Nephron progenitor cell (in vitro differentiated cells): ENCODE measurements around the gene SSBP4.
A peak's percentile ranks its signal among the peaks of the same experiment; 100 is the strongest.
"Not testable (repeated sequence)": the region's sequence is repeated elsewhere in the genome, so short reads cannot be mapped to it uniquely, and the experiment has no call there.

Experiments
- DNase-seq: peaks from one replicate; pipeline ENCODE4 v3.0.0; 2021
- H3K27ac Mint-ChIP-seq: 2 replicates; pipeline ENCODE4 v1.8.0; 2021; ENCODE audit warnings: mild to moderate bottlenecking, moderate library complexity, mixed read lengths
- H3K27me3 Mint-ChIP-seq: 2 replicates; pipeline ENCODE4 v1.8.0; 2021; ENCODE audit warnings: mild to moderate bottlenecking, low read depth, mixed read lengths; ENCODE audit not compliant: poor library complexity
- H3K36me3 Mint-ChIP-seq: 2 replicates; pipeline ENCODE4 v1.8.0; 2021; ENCODE audit warnings: low read depth, mixed read lengths
- H3K4me1 Mint-ChIP-seq: 2 replicates; pipeline ENCODE4 v1.8.0; 2021; ENCODE audit warnings: mixed read lengths
- H3K4me3 Mint-ChIP-seq: 2 replicates; pipeline ENCODE4 v1.8.0; 2021; ENCODE audit warnings: mild to moderate bottlenecking, moderate library complexity, mixed read lengths
- H3K9me3 Mint-ChIP-seq: 2 replicates; pipeline ENCODE4 v1.8.0; 2021; ENCODE audit warnings: mild to moderate bottlenecking, moderate library complexity, mixed read lengths
- TF ChIP-seq, protein P1 (sequence below): fragments of 200-600 bp; sonication (generic); IDR thresholded peaks from 2 replicates; pipeline ENCODE4 v1.5.0; 2021; ENCODE audit warnings: antibody characterized with exemption

The SSBP4 gene

DNA sequence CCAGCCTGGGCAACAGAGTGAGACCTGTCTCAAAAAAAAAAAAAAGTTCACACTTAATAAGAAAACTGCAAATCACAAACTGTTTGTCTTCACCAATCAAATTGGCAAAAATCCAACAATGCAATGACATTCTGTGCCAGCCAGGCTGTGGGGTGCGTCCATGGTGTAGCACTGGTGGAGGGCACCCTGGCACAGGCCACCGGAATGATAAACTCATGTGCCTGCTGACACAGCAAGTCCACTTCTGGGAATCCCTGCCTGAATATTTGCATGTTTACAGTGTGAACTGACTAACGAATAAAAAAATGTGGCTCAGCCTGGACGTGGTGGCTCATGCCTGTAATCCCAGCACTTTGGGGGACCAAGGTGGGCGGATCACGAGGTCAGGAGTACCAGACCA lies 20.2 kb upstream of the SSBP4 start:
- H3K4me3 Mint-ChIP-seq = no peak overlapping the region
- peaks cover 12% of the 10 kb centered on the region for H3K27me3 Mint-ChIP-seq
- peaks cover 28% of the 10 kb centered on the region for H3K4me1 Mint-ChIP-seq
- H3K9me3 Mint-ChIP-seq = no peaks in the 10 kb centered on the region
- no peaks in the 10 kb centered on the region for H3K36me3 Mint-ChIP-seq
- no peak overlapping the region for H3K27ac Mint-ChIP-seq
- TF ChIP-seq, protein P1, sequence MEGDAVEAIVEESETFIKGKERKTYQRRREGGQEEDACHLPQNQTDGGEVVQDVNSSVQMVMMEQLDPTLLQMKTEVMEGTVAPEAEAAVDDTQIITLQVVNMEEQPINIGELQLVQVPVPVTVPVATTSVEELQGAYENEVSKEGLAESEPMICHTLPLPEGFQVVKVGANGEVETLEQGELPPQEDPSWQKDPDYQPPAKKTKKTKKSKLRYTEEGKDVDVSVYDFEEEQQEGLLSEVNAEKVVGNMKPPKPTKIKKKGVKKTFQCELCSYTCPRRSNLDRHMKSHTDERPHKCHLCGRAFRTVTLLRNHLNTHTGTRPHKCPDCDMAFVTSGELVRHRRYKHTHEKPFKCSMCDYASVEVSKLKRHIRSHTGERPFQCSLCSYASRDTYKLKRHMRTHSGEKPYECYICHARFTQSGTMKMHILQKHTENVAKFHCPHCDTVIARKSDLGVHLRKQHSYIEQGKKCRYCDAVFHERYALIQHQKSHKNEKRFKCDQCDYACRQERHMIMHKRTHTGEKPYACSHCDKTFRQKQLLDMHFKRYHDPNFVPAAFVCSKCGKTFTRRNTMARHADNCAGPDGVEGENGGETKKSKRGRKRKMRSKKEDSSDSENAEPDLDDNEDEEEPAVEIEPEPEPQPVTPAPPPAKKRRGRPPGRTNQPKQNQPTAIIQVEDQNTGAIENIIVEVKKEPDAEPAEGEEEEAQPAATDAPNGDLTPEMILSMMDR = no peak
- no peak for DNase-seq

DNA sequence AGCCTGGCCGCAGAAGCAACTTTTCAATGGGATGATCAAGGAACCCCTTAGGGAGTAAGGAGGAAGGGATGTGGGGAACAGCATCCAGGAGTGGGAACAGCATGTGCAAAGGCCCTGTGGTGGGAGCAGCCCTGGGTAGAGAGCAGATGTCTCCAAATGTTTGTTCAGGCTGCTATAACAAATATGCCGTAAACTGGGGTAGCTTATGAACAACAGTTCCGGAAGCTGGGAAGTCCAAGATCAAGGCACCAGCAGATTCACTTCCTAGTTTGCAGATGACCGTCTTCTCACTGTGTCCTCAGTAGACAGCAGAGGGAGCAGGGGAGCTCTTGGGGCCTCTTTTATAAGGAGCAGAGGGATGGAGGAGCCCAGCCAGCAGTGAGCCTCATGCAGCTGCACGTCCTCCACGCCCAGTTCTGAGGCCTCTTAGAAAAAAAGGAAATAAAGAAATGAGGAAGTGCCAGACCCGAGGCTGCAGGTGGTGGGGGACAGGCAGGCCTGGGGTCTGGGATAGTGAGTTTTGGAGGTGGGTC lies 17.6 kb upstream of the SSBP4 start:
- TF ChIP-seq, protein P1 = peak; percentile 8
- H3K9me3 Mint-ChIP-seq = no peaks in the 10 kb centered on the region
- DNase-seq = no peak
- H3K36me3 Mint-ChIP-seq = no peaks in the 10 kb centered on the region
- H3K27me3 Mint-ChIP-seq = peaks cover 12% of the 10 kb centered on the region
- H3K4me3 Mint-ChIP-seq = no peak overlapping the region
- H3K27ac Mint-ChIP-seq = no peak overlapping the region
- H3K4me1 Mint-ChIP-seq = peaks cover 28% of the 10 kb centered on the region

DNA sequence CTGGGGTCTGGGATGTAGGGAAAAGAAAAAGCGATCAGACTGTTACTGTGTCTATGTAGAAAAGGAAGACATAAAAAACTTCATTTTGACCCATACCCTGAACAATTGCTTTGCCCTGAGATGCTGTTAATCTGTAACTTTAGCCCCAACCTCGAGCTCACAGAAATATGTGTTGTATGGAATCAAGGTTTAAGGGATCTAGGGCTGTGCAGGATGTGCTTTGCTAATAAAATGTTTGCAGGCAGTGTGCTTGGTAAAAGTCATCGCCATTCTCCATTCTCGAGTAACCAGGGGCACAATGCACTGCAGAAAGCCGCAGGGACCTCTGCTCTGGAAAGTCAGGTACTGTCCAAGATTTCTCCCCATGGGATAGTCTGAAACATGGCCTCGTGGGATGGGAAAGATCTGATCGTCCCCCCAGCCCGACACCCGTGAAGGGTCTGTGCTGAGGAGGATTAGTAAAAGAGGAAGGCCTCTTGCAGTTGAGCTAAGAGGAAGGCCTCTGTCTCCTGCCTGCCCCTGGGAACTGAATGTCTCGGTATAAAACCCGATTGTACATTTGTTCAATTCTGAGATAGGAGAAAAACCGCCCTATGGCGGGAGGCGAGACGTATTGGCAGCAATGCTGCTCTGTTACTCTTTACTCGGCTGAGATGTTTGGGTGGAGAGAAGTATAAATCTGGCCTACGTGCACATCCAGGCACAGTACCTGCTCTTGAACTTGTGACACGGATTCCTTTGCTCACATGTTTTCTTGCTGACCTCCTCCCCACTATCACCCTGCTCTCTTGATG lies 16.5 kb upstream of the SSBP4 start:
- not testable (repeated sequence) for H3K36me3 Mint-ChIP-seq, H3K4me3 Mint-ChIP-seq, DNase-seq, H3K27ac Mint-ChIP-seq, H3K9me3 Mint-ChIP-seq
- peaks cover 13% of the 10 kb centered on the region for H3K27me3 Mint-ChIP-seq
- peaks cover 22% of the 10 kb centered on the region for H3K4me1 Mint-ChIP-seq

DNA sequence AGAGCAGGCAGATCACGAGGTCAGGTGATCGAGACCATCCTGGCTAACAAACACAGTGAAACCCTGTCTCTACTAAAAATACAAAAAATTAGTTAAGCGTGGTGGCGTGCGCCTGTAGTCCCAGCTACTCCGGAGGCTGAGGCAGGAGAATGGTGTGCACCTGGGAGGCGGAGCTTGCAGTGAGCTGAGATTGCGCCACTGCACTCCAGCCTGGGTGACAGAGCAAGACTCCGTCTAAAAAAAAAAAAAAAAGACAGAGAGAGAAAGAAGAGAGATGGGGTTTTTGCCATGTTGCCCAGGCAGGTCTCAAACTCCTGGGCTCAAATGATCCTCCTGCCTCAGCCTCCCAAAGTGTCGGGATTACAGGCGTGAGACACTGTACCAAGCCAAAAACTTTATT lies 13.4 kb upstream of the SSBP4 start:
- not testable (repeated sequence) for DNase-seq, H3K9me3 Mint-ChIP-seq, H3K36me3 Mint-ChIP-seq, H3K27ac Mint-ChIP-seq, H3K4me3 Mint-ChIP-seq
- peaks cover 11% of the 10 kb centered on the region for H3K27me3 Mint-ChIP-seq
- H3K4me1 Mint-ChIP-seq = peaks cover 26% of the 10 kb centered on the region

DNA sequence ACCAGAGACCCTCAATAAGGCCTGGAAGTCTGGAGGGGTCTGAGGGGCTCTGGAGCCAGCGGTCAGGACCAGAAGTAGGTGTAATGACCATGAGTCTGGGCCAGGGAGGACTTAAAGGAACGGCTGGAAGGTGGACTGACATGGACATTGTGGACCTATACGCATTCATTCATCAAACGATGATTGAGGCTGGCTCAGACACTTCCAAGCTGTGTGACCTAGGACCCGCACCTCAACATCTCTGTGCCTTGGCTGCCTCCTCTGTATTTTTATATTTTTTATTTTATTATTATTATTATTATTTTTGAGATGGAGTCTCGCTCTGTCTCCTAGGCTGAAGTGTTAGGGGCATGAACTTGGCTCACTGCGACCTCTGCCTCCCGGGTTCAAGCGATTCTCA lies 12.4 kb upstream of the SSBP4 start:
- no peaks in the 10 kb centered on the region for H3K9me3 Mint-ChIP-seq
- H3K4me1 Mint-ChIP-seq = peaks cover 23% of the 10 kb centered on the region
- H3K27me3 Mint-ChIP-seq = peaks cover 16% of the 10 kb centered on the region
- no peak overlapping the region for H3K27ac Mint-ChIP-seq
- H3K4me3 Mint-ChIP-seq = no peak overlapping the region
- no peaks in the 10 kb centered on the region for H3K36me3 Mint-ChIP-seq
- TF ChIP-seq, protein P1 = no peak
- no peak for DNase-seq

DNA sequence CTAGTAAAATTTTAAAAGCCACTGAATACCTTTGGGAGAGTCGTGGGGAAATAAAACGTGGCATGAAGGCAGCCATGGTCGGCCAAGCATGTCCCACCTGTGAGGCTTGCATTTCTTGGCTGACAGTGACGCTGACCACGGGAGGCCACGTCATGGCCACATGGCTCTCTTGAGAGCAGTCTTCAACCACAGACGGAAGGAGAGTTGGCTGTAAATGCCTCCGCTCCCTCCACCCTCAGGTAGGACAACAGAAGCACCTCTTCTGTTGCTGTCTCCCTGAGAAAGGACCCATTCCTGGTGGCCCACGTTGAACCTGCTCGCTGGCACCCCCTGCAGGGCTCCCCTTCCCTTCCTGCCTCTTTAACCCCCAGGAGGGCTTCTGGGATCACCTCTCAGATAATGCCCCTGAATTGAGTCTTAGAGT lies 11.1 kb upstream of the SSBP4 start:
- no peak overlapping the region for H3K4me3 Mint-ChIP-seq
- no peaks in the 10 kb centered on the region for H3K36me3 Mint-ChIP-seq
- H3K4me1 Mint-ChIP-seq = peaks cover 9% of the 10 kb centered on the region
- no peaks in the 10 kb centered on the region for H3K9me3 Mint-ChIP-seq
- peaks cover 25% of the 10 kb centered on the region for H3K27me3 Mint-ChIP-seq
- no peak overlapping the region for H3K27ac Mint-ChIP-seq
- peak; percentile 39 for DNase-seq
- TF ChIP-seq, protein P1 = peak; percentile 39
